GM12872 (cell line): ENCODE measurements around the gene TMEM119.

Experiments
- CTCF ChIP-seq: IDR thresholded peaks from 3 replicates; pipeline ENCODE4 v1.5.1; 2011; ENCODE audit warnings: low read depth, mild to moderate bottlenecking, low read length, moderate library complexity; ENCODE audit not compliant: insufficient read depth

TMEM119 gene

DNA sequence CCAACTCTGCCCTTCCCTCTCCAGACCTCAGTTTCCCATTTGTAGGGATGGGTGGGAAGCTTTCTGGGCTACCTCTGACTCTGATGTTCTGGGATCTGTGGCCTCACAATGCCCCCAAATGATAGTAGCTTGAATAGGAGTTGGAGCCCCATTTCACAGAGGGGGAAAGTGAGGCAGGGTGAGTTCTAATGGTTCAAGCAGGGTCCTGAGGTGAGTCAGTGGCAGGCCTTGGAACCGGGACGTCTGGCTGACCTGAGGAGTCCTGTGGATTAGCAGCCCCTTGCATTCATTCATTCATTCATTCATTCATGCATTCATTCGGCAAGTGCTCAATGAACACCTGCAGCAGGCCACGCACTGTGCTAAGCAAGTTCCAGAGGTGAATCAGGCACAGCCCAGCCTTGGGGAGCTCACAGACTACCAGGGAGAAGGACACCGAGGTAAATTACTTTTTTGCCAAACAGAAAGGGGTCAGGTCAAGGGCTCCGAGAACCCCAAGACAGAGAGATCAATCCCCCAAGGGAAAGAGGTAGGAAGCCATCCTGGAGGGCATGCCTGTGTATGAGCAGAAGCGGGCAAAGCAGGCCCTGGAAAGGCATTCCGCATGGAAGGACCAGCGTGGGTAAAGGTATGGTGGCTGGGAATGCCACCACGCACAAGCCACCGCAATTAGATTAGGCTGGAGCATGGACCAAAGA is 818 bp upstream of the TMEM119 start:
- no peak for TF ChIP-seq CTCF

- TF ChIP-seq CTCF, result no peak
These were observed 878 bp downstream of the TMEM119 start for GRCh38 chr12:108596854-108597558.

GRCh38 chr12:108595711-108596647 is 1.9 kb downstream of the TMEM119 start:
- no peak for TF ChIP-seq CTCF

GRCh38 chr12:108594960-108595710 is 2.7 kb downstream of the TMEM119 start:
- TF ChIP-seq CTCF, result no peak

DNA sequence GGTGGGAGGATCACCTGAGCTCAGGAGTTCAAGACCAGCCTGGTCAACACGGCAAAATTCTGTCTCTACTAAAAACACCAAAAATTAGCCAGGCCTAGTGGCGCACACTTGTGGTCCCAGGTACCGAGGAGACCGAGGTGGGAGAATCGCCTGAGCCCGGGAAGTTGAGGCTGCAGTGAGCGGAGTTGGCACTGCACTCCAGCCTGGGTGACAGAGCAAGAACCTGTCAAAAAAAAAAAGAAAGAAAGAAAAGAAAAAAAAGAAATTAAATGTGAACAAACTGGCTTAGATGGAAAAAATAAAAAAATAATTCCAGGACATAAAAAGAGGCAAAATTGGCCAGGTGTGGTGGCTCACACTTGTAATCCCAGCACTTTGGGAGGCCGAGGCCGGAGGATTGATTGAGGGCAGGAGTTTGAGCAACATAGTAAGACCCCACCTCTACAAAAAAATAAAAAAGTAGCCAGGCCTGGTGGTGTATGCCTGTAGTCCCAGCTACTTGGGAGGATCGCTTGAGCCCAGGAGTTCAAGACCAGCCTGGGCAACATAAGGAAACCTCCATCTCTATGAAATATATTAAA is 3.5 kb downstream of the TMEM119 start:
- TF ChIP-seq CTCF, result no peak

DNA sequence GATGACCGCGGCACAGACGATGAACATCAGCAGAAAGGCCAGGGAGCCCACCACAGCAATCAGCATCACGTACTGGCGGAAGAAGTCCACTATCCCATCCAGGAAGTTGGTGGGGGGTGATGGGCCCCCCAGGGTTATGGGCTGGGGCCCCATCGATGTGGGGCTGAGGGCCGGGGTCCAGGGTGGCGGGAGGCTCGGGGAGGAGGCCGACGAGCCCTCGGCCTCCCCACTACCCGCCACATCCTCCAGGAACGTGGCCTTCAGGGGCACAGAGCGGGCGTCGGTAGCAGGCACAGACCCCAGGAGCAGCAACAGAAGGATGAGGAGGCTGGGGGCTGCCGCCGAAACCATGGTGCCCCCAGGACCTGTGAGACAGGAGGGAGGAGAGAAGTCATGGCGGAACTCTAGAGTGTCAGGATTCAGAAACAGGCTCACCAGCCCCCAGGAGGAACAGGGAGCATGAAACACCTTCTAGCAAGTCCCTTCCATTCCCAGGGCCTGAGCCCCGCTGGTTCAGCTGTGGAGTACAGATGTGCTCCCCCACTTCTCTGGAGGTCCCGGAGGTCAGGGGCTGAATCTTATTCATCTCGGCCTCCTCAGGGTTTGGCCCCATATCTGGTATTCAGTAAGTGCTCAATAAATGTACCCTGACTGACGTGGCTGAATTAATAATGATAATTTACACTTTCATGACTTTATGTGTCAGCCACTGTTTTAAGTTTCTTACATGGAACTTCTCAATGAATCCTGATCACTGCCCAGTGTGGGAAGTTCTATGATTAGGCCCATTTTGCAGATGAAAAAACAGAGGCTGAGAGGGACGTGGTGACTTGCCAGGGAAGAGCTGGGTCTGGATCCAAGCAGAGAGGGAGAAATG is 5.6 kb downstream of the TMEM119 start:
- no peak for TF ChIP-seq CTCF
